Epidermal melanocyte (primary cell): Measurements from ENCODE around the gene CD180.

Experiments used
- DNase-seq: peaks from one replicate; pipeline ENCODE4 v3.0.0; 2011; ENCODE audit warnings: low spot score; ENCODE audit not compliant: insufficient read length

CD180 gene

GRCh38 chr5:67163231-67163756, 33.3 kb downstream of the CD180 start:
- DNase-seq, result no peak

GRCh38 chr5:67161767-67162166, 34.8 kb downstream of the CD180 start:
- no peak for DNase-seq

GRCh38 chr5:67160985-67161384, 35.6 kb downstream of the CD180 start:
- peak; percentile 72 for DNase-seq

GRCh38 chr5:67160272-67160671, 36.3 kb downstream of the CD180 start:
- DNase-seq, result no peak

- DNase-seq, result no peak
Observed at GRCh38 chr5:67156976-67157583, 39.5 kb downstream of the CD180 start.

- no peak for DNase-seq
Observed at GRCh38 chr5:67154556-67155206, 41.9 kb downstream of the CD180 start.

GRCh38 chr5:67153292-67153691, 43.3 kb downstream of the CD180 start:
- DNase-seq, result no peak

- no peak for DNase-seq
Observed at GRCh38 chr5:67152400-67152799, 44.2 kb downstream of the CD180 start.

GRCh38 chr5:67149951-67150523, 46.6 kb downstream of the CD180 start:
- DNase-seq, result no peak

GRCh38 chr5:67149057-67149950, 47.3 kb downstream of the CD180 start:
- no peak for DNase-seq

GRCh38 chr5:67147760-67148159, 48.8 kb downstream of the CD180 start:
- DNase-seq, result no peak

- DNase-seq, result no peak
Observed at GRCh38 chr5:67146981-67147380, 49.6 kb downstream of the CD180 start.

GRCh38 chr5:67146574-67146973, 50.0 kb downstream of the CD180 start:
- DNase-seq, result no peak

- no peak for DNase-seq
Observed at GRCh38 chr5:67144183-67144639, 52.4 kb downstream of the CD180 start.

GRCh38 chr5:67143549-67143948, 53.0 kb downstream of the CD180 start:
- DNase-seq, result no peak

GRCh38 chr5:67142816-67143215, 53.8 kb downstream of the CD180 start:
- DNase-seq, result no peak

GRCh38 chr5:67141644-67142043, 55.0 kb downstream of the CD180 start:
- DNase-seq, result no peak

GRCh38 chr5:67140413-67140812, 56.2 kb downstream of the CD180 start:
- no peak for DNase-seq

GRCh38 chr5:67139030-67139429, 57.6 kb downstream of the CD180 start:
- DNase-seq, result no peak

- DNase-seq, result no peak
Observed at GRCh38 chr5:67135381-67135984, 61.1 kb downstream of the CD180 start.

- DNase-seq, result peak; percentile 46
Observed at GRCh38 chr5:67133776-67134175, 62.8 kb downstream of the CD180 start.
